ENCODE data around the gene BLNK.

GRCh38 chr10:96264938-96265337 lies 6.4 kb downstream of the BLNK start:
- TF ChIP-seq, protein P1, sequence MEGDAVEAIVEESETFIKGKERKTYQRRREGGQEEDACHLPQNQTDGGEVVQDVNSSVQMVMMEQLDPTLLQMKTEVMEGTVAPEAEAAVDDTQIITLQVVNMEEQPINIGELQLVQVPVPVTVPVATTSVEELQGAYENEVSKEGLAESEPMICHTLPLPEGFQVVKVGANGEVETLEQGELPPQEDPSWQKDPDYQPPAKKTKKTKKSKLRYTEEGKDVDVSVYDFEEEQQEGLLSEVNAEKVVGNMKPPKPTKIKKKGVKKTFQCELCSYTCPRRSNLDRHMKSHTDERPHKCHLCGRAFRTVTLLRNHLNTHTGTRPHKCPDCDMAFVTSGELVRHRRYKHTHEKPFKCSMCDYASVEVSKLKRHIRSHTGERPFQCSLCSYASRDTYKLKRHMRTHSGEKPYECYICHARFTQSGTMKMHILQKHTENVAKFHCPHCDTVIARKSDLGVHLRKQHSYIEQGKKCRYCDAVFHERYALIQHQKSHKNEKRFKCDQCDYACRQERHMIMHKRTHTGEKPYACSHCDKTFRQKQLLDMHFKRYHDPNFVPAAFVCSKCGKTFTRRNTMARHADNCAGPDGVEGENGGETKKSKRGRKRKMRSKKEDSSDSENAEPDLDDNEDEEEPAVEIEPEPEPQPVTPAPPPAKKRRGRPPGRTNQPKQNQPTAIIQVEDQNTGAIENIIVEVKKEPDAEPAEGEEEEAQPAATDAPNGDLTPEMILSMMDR (IDR thresholded peaks at IDR 0.05; ENCODE audit: borderline replicate concordance, extremely low read depth, low read length, poor library complexity, severe bottlenecking) = no peak
- no peak for TF ChIP-seq EZH2 (IDR thresholded peaks at IDR 0.05; ENCODE audit: borderline replicate concordance, low read depth, low read length, severe bottlenecking)

All from DND-41 (cell line).